ENCODE data around the gene COMT.

Gene COMT

DNA sequence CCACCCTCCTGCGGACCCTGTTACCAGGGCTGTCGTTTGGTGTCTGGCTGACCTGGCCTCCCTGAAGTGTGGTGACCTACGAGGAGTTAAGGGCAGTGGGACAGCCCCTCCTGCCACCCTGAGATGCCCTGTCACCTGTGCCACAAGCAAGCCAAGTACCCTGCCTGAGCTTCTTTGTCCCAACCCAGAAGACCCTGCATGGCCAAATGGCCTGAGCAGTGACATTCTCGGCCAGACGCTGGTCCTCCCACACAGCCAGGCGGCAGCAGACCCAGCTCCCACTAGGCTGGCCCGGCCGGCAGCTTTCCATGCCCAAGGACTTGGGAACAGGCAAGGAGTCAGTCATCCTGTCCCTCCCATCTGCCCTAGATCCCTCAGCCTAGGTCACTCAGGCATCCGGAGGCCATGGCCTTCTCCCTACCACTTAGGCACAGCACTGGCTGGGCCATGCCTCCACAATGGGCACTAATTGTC lies 67.5 kb downstream of the COMT start:
- no peak for DNase-seq (ENCODE audit: extremely low read depth, low read depth)
- TF ChIP-seq CTCF (IDR thresholded peaks at IDR 0.05; ENCODE audit: low read depth, low read length): no peak

DNA sequence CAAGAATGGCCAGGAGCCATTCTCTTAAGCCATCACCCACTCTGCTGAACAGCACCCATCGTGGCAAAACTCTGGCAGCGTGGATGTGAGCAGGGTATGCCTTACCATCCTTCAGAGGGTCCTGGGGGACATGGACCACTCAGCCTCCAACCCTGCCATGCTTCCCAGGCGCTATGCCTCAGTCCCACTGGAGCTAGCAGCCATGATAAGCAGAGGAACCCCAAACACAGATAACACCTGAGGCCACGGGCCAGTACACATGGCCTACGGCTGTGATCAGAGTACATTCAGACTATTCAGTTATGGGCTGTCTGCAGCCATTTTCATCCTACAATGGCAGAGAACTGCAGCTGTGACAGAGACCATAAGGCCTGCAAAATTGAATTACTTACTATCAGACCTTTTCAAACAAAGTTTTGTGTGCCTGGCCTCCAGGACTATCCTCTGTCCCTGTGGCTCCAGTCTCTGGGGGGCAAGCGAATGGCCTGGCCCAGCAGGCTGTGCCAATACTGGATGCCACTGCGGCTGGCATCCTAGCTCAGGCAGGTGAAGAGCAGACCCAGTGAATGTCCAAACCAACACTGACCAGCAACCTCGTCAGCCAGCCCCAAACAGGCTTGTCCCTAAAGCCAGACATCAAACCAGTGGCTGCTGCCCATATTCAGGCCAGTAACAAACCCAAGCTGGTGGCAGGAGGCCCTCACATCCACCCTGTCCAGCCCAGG lies 68.2 kb downstream of the COMT start:
- no peak for DNase-seq (ENCODE audit: extremely low read depth, low read depth)
- TF ChIP-seq CTCF (IDR thresholded peaks at IDR 0.05; ENCODE audit: low read depth, low read length): no peak

- TF ChIP-seq CTCF (IDR thresholded peaks at IDR 0.05; ENCODE audit: low read depth, low read length): no peak
- DNase-seq (ENCODE audit: extremely low read depth, low read depth): no peak
Measured at GRCh38 chr22:20010307-20011122, 68.9 kb downstream of the COMT start.

DNA sequence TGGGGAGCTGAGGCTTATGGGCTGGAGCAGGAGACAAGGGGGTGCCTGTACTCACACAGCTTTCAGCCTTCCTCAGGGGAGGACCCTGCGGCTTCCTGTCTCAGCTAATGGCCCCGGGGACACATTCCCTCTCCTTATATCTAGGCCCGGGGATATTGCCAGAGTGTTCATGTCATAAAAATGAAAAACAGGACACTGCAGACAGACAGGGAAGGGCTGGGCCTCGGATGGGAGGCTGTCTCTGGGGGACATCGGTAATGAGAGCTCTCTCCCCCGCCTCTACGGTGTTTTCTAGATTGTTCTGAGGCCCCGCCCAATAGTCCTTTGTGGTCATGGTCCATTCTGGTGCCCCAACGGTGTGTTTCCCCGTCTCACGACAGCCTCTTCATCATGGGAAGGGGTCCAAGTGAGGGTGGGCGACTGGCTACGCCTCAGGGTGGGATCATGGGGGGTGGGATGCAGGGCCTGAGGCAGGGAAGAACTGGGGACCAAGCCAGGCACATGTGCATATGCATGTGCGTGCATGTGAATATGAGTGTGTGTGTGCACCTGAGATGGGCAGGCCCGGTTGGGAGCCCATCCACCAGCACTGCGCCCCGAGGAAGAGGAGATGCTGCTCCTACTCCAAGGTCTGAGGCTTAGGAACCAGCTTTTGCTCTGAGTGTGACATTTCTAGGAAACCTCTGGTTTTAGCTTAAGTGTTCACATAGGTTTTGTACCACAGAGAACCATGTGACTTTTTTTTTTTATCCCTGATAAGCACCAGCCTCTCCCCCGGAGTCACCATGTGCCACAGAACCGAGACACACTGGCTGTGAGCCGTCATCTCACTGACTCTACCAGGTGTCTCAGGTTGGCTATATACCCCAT lies 69.8 kb downstream of the COMT start:
- TF ChIP-seq CTCF (IDR thresholded peaks at IDR 0.05; ENCODE audit: low read depth, low read length): no peak
- DNase-seq (ENCODE audit: extremely low read depth, low read depth): no peak

- no peak for TF ChIP-seq CTCF (IDR thresholded peaks at IDR 0.05; ENCODE audit: low read depth, low read length)
- no peak for DNase-seq (ENCODE audit: extremely low read depth, low read depth)
Measured at GRCh38 chr22:20011993-20012740, 70.6 kb downstream of the COMT start.

DNA sequence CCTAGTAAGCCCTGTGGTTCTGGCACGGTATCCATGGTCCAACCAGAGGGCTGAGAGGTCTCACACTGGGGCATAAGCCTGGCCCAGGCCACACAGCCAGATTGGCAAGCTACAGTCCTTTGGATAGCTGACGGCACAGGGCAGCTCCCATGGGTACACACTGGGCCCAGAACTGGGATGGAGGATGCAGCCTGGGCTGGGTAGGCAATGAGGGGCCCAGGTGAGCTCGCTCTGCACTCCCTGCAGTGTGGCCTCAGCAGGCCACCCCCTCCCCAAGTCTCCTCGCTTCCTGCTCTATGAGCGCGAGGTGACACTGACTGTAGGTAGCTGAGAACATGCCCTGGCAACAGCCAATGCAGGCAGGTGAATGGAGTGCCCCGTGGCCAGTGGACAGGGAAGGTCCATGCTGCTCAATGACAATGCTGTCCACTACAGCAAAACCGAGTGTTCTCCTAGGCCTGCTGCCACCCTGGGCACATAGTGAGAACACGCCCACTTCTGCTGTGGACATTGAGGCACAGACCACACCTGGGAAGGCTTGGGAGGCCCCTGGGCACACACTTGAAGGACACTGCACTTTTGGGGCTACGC lies 71.3 kb downstream of the COMT start:
- TF ChIP-seq CTCF (IDR thresholded peaks at IDR 0.05; ENCODE audit: low read depth, low read length): no peak

More for the DNA sequence above, 71.3 kb downstream of the COMT start:
- no peak for DNase-seq (ENCODE audit: extremely low read depth, low read depth)
